ENCODE results near the gene DHRS2.

The DHRS2 gene

GRCh38 chr14:23621932-23622730, 14.0 kb upstream of the DHRS2 start:
- no peak for TF ChIP-seq ZFX (IDR thresholded peaks at IDR 0.05; ENCODE audit: borderline replicate concordance)
- TF ChIP-seq, protein P1, sequence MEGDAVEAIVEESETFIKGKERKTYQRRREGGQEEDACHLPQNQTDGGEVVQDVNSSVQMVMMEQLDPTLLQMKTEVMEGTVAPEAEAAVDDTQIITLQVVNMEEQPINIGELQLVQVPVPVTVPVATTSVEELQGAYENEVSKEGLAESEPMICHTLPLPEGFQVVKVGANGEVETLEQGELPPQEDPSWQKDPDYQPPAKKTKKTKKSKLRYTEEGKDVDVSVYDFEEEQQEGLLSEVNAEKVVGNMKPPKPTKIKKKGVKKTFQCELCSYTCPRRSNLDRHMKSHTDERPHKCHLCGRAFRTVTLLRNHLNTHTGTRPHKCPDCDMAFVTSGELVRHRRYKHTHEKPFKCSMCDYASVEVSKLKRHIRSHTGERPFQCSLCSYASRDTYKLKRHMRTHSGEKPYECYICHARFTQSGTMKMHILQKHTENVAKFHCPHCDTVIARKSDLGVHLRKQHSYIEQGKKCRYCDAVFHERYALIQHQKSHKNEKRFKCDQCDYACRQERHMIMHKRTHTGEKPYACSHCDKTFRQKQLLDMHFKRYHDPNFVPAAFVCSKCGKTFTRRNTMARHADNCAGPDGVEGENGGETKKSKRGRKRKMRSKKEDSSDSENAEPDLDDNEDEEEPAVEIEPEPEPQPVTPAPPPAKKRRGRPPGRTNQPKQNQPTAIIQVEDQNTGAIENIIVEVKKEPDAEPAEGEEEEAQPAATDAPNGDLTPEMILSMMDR (IDR thresholded peaks at IDR 0.05) = no peak
- no peak overlapping the region for H3K27ac ChIP-seq

DNA sequence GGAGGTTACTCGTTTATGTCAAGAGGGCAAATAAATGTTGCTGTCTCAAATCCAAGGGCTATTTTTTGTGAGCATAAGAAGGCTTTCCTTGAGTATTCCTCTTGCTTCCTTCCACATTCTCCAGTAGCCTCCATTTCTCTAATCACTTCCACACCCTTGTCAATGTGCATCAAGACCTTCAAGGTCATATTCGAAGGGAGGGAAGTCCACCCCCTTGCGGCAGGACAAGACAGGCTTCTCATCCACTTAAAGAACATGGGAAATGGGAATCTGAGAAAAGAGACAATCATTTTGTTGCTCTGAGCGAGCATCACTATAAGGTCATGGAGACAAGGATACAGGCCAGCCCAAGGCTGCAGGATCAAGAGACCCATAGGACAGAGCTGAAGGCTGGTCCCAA, 13.2 kb upstream of the DHRS2 start:
- TF ChIP-seq, protein P1 (IDR thresholded peaks at IDR 0.05) = no peak
- TF ChIP-seq ZFX (IDR thresholded peaks at IDR 0.05; ENCODE audit: borderline replicate concordance) = no peak

DNA sequence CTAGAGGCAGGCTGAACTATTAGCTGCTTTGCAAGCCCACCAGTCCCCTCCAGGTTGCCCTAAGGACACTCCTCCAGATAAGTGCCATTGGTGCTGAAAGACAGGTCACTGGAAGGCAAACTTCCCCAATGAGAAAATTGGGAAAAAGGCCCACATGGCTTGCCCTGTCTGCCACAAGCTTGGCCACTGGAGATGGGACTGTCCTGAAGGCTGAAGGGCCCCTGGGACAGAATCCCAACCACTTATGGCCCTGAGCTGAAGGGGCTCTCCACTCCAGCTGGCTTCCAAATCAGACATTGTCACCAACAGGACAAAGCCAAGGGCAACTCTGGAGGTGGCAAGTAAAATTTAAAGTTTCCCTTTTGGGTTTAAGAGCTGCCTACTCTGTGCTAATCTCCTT, 12.2 kb upstream of the DHRS2 start:
- no peak overlapping the region for H3K27ac ChIP-seq
- TF ChIP-seq ZFX (IDR thresholded peaks at IDR 0.05; ENCODE audit: borderline replicate concordance) = no peak
- TF ChIP-seq, protein P1 (IDR thresholded peaks at IDR 0.05) = no peak

More for the DNA sequence above, 13.2 kb upstream of the DHRS2 start:
- H3K27ac ChIP-seq = no peak overlapping the region

DNA sequence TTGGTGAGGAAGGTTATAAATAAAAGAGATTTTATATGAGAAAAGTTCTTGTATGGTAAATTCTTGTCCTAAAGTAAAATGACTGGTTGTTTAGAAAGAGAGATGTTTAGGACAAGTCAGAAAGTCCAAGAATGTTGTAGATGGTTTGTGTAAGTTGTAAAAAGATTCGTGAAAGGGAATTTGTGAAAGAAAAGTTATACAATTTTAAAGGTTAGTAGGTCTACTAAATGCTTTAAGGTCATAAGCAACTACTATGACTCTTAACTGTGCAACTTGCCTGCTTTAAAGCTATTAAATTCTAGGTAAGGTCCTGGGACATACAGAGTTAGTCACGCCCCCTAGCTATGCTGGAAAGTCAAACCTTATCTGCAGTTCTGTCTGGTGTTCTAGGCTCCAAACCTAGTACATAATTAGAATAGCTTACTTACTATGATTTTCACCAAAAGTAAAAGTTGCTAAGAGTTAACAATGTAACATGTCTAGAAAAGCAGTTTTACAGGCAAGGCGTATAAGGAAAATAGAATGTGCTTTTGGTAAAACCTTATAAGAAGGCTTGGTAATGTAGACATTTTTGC, 11.2 kb upstream of the DHRS2 start:
- TF ChIP-seq, protein P1 (IDR thresholded peaks at IDR 0.05) = no peak
- no peak for TF ChIP-seq ZFX (IDR thresholded peaks at IDR 0.05; ENCODE audit: borderline replicate concordance)

DNA sequence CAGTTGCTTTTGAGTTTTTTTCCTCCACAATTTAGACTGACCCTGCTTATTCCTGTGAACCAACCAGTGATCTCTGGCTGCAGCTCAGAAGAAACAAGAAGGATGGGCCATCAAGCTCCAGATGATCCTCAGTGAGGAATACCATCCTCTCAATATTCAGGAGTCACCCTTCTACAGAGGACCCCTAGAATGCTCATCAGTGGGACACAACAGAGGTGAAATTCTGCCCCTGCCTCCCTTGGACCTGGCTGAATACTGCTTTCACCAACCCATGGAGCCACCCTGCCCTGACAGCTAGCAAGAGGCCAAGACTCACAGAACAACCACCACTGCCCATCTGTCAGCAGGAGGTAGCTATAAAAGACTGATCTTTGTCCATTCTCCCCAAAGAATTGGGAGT, 9.2 kb upstream of the DHRS2 start:
- TF ChIP-seq, protein P1 (IDR thresholded peaks at IDR 0.05) = no peak
- TF ChIP-seq ZFX (IDR thresholded peaks at IDR 0.05; ENCODE audit: borderline replicate concordance) = no peak
- no peak overlapping the region for H3K27ac ChIP-seq

More for the DNA sequence above, 11.2 kb upstream of the DHRS2 start:
- no peak overlapping the region for H3K27ac ChIP-seq

DNA sequence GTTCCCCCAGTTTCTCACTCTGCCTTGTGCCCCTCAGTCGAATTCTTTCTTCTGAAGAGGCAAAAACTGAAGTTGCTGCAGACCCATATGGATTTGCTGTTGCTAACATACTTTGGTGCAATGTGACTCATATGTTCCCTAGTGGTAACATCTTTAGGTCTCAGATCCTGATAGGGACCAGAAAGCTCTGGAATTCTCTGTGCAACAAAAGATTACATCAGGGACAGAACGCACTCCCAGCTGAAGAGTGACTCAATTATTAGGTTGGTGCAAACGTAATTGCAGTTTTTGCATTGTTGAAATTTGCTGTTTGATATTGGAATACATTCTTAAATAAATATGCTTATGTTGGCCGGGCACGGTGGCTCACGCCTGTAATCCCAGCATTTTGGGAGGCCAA, 8.2 kb upstream of the DHRS2 start:
- TF ChIP-seq ZFX (IDR thresholded peaks at IDR 0.05; ENCODE audit: borderline replicate concordance) = no peak
- TF ChIP-seq, protein P1 (IDR thresholded peaks at IDR 0.05) = no peak
- no peak overlapping the region for H3K27ac ChIP-seq

GRCh38 chr14:23629204-23629603, 7.0 kb upstream of the DHRS2 start:
- TF ChIP-seq, protein P1 (IDR thresholded peaks at IDR 0.05) = no peak
- TF ChIP-seq ZFX (IDR thresholded peaks at IDR 0.05; ENCODE audit: borderline replicate concordance) = no peak
- H3K27ac ChIP-seq = no peak overlapping the region

All from 22Rv1 (cell line).